Left ventricle myocardium inferior (tissue), 1 donor: ENCODE data around the gene RXRG. TPM values are rescaled to one million over a fixed set of nuclear protein-coding genes. Genes with fewer than 3 reads are reported as not detected.
"Not testable (repeated sequence)": the region's sequence is repeated elsewhere in the genome, so short reads cannot be mapped to it uniquely, and the experiment has no call there.

Experiments used
- DNase-seq: peaks from one replicate; pipeline ENCODE4 v3.0.0-alpha.2; 2020
- H3K27ac ChIP-seq: fragments of 200-600 bp; replicated peaks from 2 replicates; pipeline ENCODE4 v1.8.0; 2021
- H3K27me3 ChIP-seq: fragments of 200-600 bp; 2 replicates; pipeline ENCODE4 v1.8.0; 2021; ENCODE audit warnings: low read depth
- H3K36me3 ChIP-seq: fragments of 200-600 bp; 2 replicates; pipeline ENCODE4 v1.8.0; 2021
- H3K4me1 ChIP-seq: fragments of 200-600 bp; 2 replicates; pipeline ENCODE4 v1.8.0; 2021
- H3K4me3 ChIP-seq: fragments of 200-600 bp; 2 replicates; pipeline ENCODE4 v1.8.0; 2021; ENCODE audit warnings: mild to moderate bottlenecking, moderate library complexity
- H3K9me3 ChIP-seq: fragments of 200-600 bp; replicated peaks from 2 replicates; pipeline ENCODE4 v1.8.0; 2021
- intact Hi-C: fragments of 100-400 bp; cut with micrococcal nuclease; formaldehyde crosslinking; loops from one replicate; pipeline ENCODE4 v1.11.0; 2022
- total RNA-seq: library from RNA; stranded (reverse); fragmentation: NEBNext Ultra II Directional; extraction: Animal tissue kit (Norgen Biotek cat#: 25700); gene quantifications from one replicate; pipeline ENCODE4 v1.2.1, GENCODE V29; 2021
- TF ChIP-seq, protein P1 (sequence below): fragments of 200-600 bp; IDR thresholded peaks from 2 replicates; pipeline ENCODE4 v1.8.0; 2021; ENCODE audit warnings: antibody characterized with exemption, mild to moderate bottlenecking, borderline replicate concordance
- donor health status: DM: no; HTN: yes; CAD: no; lungs with severe emphysema.

Gene RXRG
- total RNA-seq, 1 donor from 2014 or later = 9.3 TPM

GRCh38 chr1:165474196-165474595, 29.3 kb upstream of the RXRG start:
- Histone ChIP-seq H3K9me3 (no peaks in the 10 kb centered on the region), H3K4me1 (no peaks in the 10 kb centered on the region), H3K36me3 (no peaks in the 10 kb centered on the region), H3K4me3 (no peak overlapping the region), H3K27me3 (no peaks in the 10 kb centered on the region), H3K27ac (no peak overlapping the region)
- TF ChIP-seq, protein P1, sequence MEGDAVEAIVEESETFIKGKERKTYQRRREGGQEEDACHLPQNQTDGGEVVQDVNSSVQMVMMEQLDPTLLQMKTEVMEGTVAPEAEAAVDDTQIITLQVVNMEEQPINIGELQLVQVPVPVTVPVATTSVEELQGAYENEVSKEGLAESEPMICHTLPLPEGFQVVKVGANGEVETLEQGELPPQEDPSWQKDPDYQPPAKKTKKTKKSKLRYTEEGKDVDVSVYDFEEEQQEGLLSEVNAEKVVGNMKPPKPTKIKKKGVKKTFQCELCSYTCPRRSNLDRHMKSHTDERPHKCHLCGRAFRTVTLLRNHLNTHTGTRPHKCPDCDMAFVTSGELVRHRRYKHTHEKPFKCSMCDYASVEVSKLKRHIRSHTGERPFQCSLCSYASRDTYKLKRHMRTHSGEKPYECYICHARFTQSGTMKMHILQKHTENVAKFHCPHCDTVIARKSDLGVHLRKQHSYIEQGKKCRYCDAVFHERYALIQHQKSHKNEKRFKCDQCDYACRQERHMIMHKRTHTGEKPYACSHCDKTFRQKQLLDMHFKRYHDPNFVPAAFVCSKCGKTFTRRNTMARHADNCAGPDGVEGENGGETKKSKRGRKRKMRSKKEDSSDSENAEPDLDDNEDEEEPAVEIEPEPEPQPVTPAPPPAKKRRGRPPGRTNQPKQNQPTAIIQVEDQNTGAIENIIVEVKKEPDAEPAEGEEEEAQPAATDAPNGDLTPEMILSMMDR = no peak
- no peak for DNase-seq
- intact Hi-C loops = no loop called here

DNA sequence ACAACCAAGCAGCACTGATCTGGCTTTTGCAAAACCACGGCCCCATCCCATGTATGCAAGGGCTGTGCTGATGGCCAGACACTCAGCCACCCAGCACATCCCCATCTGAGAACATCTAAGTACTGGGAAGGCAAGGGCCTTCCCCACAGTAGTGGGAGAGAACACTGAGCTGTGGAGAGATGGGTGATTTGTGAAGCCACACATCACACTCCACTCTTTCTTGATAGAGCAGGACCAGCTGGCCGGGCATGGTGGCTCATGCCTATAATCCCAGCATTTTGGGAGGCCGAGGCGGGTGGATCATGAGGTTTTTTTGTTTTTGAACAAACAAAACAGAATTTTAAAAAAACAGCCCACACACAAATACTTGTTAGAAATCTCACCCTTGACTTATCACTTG, 28.2 kb upstream of the RXRG start:
- no peaks in the 10 kb centered on the region for H3K4me1 ChIP-seq
- TF ChIP-seq, protein P1 = no peak
- H3K9me3 ChIP-seq = no peaks in the 10 kb centered on the region
- no peak overlapping the region for H3K4me3 ChIP-seq
- no peaks in the 10 kb centered on the region for H3K27me3 ChIP-seq
- H3K27ac ChIP-seq = no peak overlapping the region
- no peaks in the 10 kb centered on the region for H3K36me3 ChIP-seq
- intact Hi-C loops = no loop called here
- no peak for DNase-seq

- intact Hi-C loops = no loop called here
- H3K9me3 ChIP-seq = no peaks in the 10 kb centered on the region
- H3K27me3 ChIP-seq = no peaks in the 10 kb centered on the region
- H3K4me1 ChIP-seq = no peaks in the 10 kb centered on the region
- H3K4me3 ChIP-seq = no peak overlapping the region
- TF ChIP-seq, protein P1 = no peak
- H3K36me3 ChIP-seq = no peaks in the 10 kb centered on the region
- peak overlapping the region; percentile 8 for H3K27ac ChIP-seq
- no peak for DNase-seq
Observed at GRCh38 chr1:165468726-165469249, 23.9 kb upstream of the RXRG start.

GRCh38 chr1:165468253-165468652, 23.3 kb upstream of the RXRG start:
- Histone ChIP-seq H3K4me1 (no peaks in the 10 kb centered on the region), H3K27me3 (no peaks in the 10 kb centered on the region), H3K27ac (peak overlapping the region; percentile 8), H3K36me3 (no peaks in the 10 kb centered on the region), H3K4me3 (no peak overlapping the region), H3K9me3 (no peaks in the 10 kb centered on the region)
- TF ChIP-seq, protein P1 = no peak
- no peak for DNase-seq
- intact Hi-C loops = no loop called here

DNA sequence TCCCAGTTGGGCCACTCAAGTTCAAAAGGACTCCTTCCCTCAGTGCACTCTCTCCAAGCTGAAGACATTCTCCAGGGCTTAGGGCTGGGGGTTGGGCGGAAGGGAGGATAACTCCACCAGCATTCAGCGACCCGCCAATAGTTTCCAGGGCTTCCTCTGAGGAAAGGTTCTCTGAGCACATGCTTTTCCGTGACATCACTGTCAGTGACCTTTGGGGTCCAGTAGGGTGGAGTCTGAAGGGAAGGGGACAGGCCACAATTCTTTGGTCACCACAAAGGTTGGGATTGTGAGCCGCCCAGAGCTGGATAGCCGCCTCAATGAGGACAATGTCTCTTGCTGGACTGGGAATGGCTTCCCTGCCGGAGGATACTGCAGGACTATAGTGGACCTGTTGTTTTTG, 22.8 kb upstream of the RXRG start:
- Histone ChIP-seq H3K4me3 (no peak overlapping the region), H3K27me3 (no peaks in the 10 kb centered on the region), H3K9me3 (no peaks in the 10 kb centered on the region), H3K4me1 (no peaks in the 10 kb centered on the region), H3K27ac (no peak overlapping the region), H3K36me3 (no peaks in the 10 kb centered on the region)
- no peak for DNase-seq
- intact Hi-C loops = no loop called here
- TF ChIP-seq, protein P1 = no peak

- no peak overlapping the region for H3K4me3 ChIP-seq
- TF ChIP-seq, protein P1 = no peak
- no peaks in the 10 kb centered on the region for H3K36me3 ChIP-seq
- H3K4me1 ChIP-seq = no peaks in the 10 kb centered on the region
- no peaks in the 10 kb centered on the region for H3K27me3 ChIP-seq
- no peak for DNase-seq
- no peaks in the 10 kb centered on the region for H3K9me3 ChIP-seq
- H3K27ac ChIP-seq = no peak overlapping the region
- intact Hi-C loops = no loop called here
Observed at GRCh38 chr1:165463978-165464377, 19.1 kb upstream of the RXRG start.

- H3K4me1 ChIP-seq, H3K27ac ChIP-seq, H3K4me3 ChIP-seq, H3K9me3 ChIP-seq, H3K36me3 ChIP-seq, H3K27me3 ChIP-seq, intact Hi-C loops, DNase-seq: not testable (repeated sequence)
Observed at GRCh38 chr1:165459683-165460082, 14.8 kb upstream of the RXRG start.
